NCI-H1417 treated with DMSO at 0.1 percent for 48 hours (cell line): ENCODE data around the gene DDX1.
"Not testable (repeated sequence)": the region's sequence is repeated elsewhere in the genome, so short reads cannot be mapped to it uniquely, and the experiment has no call there.

Experiments used
- DNase-seq: peaks from one replicate; lab custom pipeline; 2025; lab: John Stamatoyannopoulos, UW

The DDX1 gene

GRCh38 chr2:15677141-15677843 is 85.6 kb downstream of the DDX1 start:
- no peak for DNase-seq

GRCh38 chr2:15678346-15678745 is 86.7 kb downstream of the DDX1 start:
- DNase-seq = no peak

- DNase-seq = no peak
Observed at GRCh38 chr2:15678909-15679308, 87.2 kb downstream of the DDX1 start.

GRCh38 chr2:15679386-15679924 is 87.8 kb downstream of the DDX1 start:
- DNase-seq = no peak

- DNase-seq = not testable (repeated sequence)
Observed at GRCh38 chr2:15680132-15680531, 88.5 kb downstream of the DDX1 start.
